Brain microvascular endothelial cell (primary cell): ENCODE results near the gene ARFGAP1.

ENCODE experiments used
- DNase-seq: peaks from one replicate; pipeline ENCODE4 v3.0.0-alpha.2; 2020
- H3K27ac ChIP-seq: fragments of 250-450 bp; sonication (Bioruptor Pico); 2 replicates; pipeline ENCODE4 v1.5.1; 2020; ENCODE audit warnings: mild to moderate bottlenecking, moderate library complexity
- H3K27me3 ChIP-seq: fragments of 250-450 bp; sonication (Bioruptor Pico); replicated peaks from 2 replicates; pipeline ENCODE4 v1.5.1; 2020; ENCODE audit warnings: mild to moderate bottlenecking
- H3K36me3 ChIP-seq: fragments of 250-450 bp; sonication (Bioruptor Pico); replicated peaks from 2 replicates; pipeline ENCODE4 v1.5.1; 2020; ENCODE audit warnings: mild to moderate bottlenecking
- H3K4me3 ChIP-seq: 2 replicates; pipeline ENCODE4 v1.5.1; 2011; ENCODE audit warnings: low read depth, mild to moderate bottlenecking, control low read depth, low read length, moderate library complexity
- in situ Hi-C: cut with HindIII; loops from 2 replicates; pipeline ENCODE4 v1.10.0; 2017; ENCODE audit warnings: low sequenced_read_pairs, low pct_ligation_motif_present
- TF ChIP-seq, protein P1 (sequence below): IDR thresholded peaks from 2 replicates; pipeline ENCODE4 v1.5.1; 2011; ENCODE audit warnings: low read depth, mild to moderate bottlenecking, moderate library complexity, low read length, control low read depth, inconsistent platforms; ENCODE audit errors: missing control alignments

The ARFGAP1 gene

GRCh38 chr20:63317601-63318291 lies 45.1 kb downstream of the ARFGAP1 start:
- TF ChIP-seq, protein P1, sequence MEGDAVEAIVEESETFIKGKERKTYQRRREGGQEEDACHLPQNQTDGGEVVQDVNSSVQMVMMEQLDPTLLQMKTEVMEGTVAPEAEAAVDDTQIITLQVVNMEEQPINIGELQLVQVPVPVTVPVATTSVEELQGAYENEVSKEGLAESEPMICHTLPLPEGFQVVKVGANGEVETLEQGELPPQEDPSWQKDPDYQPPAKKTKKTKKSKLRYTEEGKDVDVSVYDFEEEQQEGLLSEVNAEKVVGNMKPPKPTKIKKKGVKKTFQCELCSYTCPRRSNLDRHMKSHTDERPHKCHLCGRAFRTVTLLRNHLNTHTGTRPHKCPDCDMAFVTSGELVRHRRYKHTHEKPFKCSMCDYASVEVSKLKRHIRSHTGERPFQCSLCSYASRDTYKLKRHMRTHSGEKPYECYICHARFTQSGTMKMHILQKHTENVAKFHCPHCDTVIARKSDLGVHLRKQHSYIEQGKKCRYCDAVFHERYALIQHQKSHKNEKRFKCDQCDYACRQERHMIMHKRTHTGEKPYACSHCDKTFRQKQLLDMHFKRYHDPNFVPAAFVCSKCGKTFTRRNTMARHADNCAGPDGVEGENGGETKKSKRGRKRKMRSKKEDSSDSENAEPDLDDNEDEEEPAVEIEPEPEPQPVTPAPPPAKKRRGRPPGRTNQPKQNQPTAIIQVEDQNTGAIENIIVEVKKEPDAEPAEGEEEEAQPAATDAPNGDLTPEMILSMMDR, result no peak
- no peak for DNase-seq
- no peak overlapping the region for H3K27ac ChIP-seq
- H3K27me3 ChIP-seq, result no peaks in the 10 kb centered on the region
- no peaks in the 10 kb centered on the region for H3K36me3 ChIP-seq
- no peak overlapping the region for H3K4me3 ChIP-seq
- in situ Hi-C loops, result no loop called here

- Histone ChIP-seq H3K4me3 (no peak overlapping the region), H3K36me3 (no peaks in the 10 kb centered on the region), H3K27ac (no peak overlapping the region), H3K27me3 (no peaks in the 10 kb centered on the region)
- TF ChIP-seq, protein P1, result no peak
- in situ Hi-C loops, result no loop called here
- DNase-seq, result no peak
These were observed 46.0 kb downstream of the ARFGAP1 start for GRCh38 chr20:63318391-63319163.

- TF ChIP-seq, protein P1, result no peak
- no peak overlapping the region for H3K4me3 ChIP-seq
- H3K36me3 ChIP-seq, result no peaks in the 10 kb centered on the region
- H3K27me3 ChIP-seq, result no peaks in the 10 kb centered on the region
- no peak for DNase-seq
- in situ Hi-C loops, result no loop called here
- H3K27ac ChIP-seq, result no peak overlapping the region
These were observed 46.8 kb downstream of the ARFGAP1 start for GRCh38 chr20:63319164-63320040.

DNA sequence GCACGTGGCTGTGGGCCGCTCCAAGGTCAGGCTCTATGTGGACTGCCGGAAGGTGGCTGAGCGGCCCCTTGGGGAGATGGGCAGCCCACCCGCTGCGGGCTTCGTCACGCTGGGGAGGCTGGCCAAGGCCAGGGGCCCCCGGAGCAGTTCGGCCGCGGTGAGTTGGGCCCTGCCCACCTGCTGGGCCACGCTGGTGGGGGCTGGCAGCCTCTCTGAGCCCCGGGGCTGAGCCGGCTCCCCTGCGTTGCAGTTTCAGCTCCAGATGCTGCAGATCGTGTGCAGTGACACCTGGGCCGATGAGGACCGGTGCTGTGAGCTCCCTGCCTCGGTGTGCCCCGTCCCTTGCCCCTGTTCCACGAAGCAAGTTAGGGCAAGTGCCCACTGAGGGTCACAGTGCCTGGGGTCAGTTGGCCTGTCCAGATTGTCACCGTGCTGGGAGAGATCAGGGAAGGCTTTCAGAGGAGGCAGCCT lies 47.5 kb downstream of the ARFGAP1 start:
- H3K27ac ChIP-seq, result no peak overlapping the region
- TF ChIP-seq, protein P1, result no peak
- no peak for DNase-seq
- no peaks in the 10 kb centered on the region for H3K27me3 ChIP-seq
- no peak overlapping the region for H3K4me3 ChIP-seq
- in situ Hi-C loops, result no loop called here
- H3K36me3 ChIP-seq, result no peaks in the 10 kb centered on the region

DNA sequence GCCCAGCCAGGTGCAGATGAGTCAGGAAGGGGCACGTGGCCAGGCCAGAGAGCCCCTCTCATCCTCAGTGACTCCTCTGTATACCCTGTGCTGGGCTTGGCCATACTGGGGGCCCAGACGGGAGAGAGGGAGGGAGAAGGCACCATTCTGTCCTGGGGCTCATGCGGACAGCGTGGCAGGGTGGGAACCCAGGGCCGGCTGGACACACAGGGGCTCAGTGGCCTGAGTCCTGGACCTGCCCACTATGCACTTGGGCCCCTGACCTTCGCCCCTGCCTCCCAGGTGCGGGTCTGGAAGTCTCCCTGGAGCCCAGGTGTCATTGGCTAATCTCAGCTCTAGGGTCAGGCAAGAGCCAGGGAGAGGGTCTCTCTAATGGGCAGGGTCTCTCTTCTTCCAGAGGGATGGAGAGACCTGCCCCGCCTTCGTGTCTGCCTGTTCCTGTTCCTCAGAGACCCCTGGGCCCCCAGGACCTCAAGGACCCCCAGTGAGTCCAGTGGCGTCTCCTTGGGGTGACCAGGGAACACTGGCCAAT lies 48.1 kb downstream of the ARFGAP1 start:
- TF ChIP-seq, protein P1, result no peak
- Histone ChIP-seq H3K4me3 (no peak overlapping the region), H3K27me3 (no peaks in the 10 kb centered on the region), H3K27ac (no peak overlapping the region), H3K36me3 (no peaks in the 10 kb centered on the region)
- no peak for DNase-seq
- in situ Hi-C loops, result no loop called here
